HCT116 (cell line): ENCODE data around the gene MSL1. TPM values are rescaled to one million over a fixed set of nuclear protein-coding genes. Genes with fewer than 3 reads are reported as not detected.

Source experiments
- ATAC-seq: fragments of 200-7000 bp; cut with Tn5 transposase; 2 replicates; pipeline ENCODE4 v1.9.1; 2020; ENCODE audit warnings: mild to moderate bottlenecking, moderate library complexity
- BruUV-seq: library from RNA; stranded (reverse); fragments of 400-500 nt; replicated peaks from 2 replicates; lab custom pipeline; 2021; lab: Mats Ljungman, UMichigan
- CTCF ChIA-PET: fragments of 300-600 bp; sonication (Branson Sonifier 250); formaldehyde crosslinking; loops from one replicate; lab custom pipeline; 2021; ENCODE audit warnings: antibody characterized with exemption; lab: Charles Lee
- POLR2A ChIA-PET: fragments of 300-600, 350-600 bp; sonication (Branson Sonifier 250); formaldehyde crosslinking; loops from one replicate; lab custom pipeline; 2021; ENCODE audit warnings: antibody characterized with exemption; lab: Charles Lee
- RAD21 ChIA-PET, 2 experiments: fragments of 300-600 bp; sonication (Branson Sonifier 250); formaldehyde crosslinking; loops; one replicate each; lab custom pipeline; 2023; ENCODE audit warnings: low total read pairs in 2 of 2; ENCODE audit not compliant: uncharacterized antibody in 2 of 2, unreplicated experiment in 2 of 2, low non-redundant PET in 1 of 2; lab: Charles Lee
- DNase-seq: peaks from one replicate; pipeline ENCODE4 v3.0.0-alpha.2; 2010; ENCODE audit warnings: low read depth, low spot score
- H2AFZ ChIP-seq: fragments of 200-600 bp; shearing (Covaris generic), sonication (generic); 2 replicates; pipeline ENCODE4 v1.6.1; 2017; ENCODE audit warnings: low read depth, mixed run types, mixed read lengths, antibody characterized with exemption, low read length; ENCODE audit not compliant: poor library complexity, severe bottlenecking
- H3K27ac ChIP-seq: 2 replicates; pipeline ENCODE4 v1.5.1; 2012; ENCODE audit warnings: low read depth, low read length
- H3K27me3 ChIP-seq: fragments of 200-600 bp; sonication (generic); 2 replicates; pipeline ENCODE4 v1.6.1; 2016; ENCODE audit warnings: mixed run types, low read length, mixed read lengths; ENCODE audit not compliant: insufficient read depth
- H3K36me3 ChIP-seq, 2 experiments: fragments of 200-500 bp in 1 of 2; fragments of 200-600 bp in 1 of 2; sonication (Bioruptor generic) in 1 of 2; sonication (generic) in 1 of 2; 2 replicates each; pipeline versions ENCODE4 v1.5.1 to v1.6.1; 2014 to 2016; ENCODE audit warnings: low read length in 2 of 2, inconsistent platforms in 1 of 2, mixed read lengths in 1 of 2, mixed run types in 1 of 2; ENCODE audit not compliant: insufficient read depth in 2 of 2, control insufficient read depth in 1 of 2
- H3K4me1 ChIP-seq, 2 experiments: fragments of 200-600 bp in 1 of 2; sonication (generic) in 1 of 2; 2 replicates each; pipeline versions ENCODE4 v1.5.1 to v1.6.1; 2012 to 2017; ENCODE audit warnings: low read length in 2 of 2, inconsistent platforms in 1 of 2, mild to moderate bottlenecking in 1 of 2, mixed read lengths in 1 of 2, mixed run types in 1 of 2, moderate library complexity in 1 of 2; ENCODE audit not compliant: insufficient read depth in 2 of 2, control insufficient read depth in 1 of 2
- H3K4me2 ChIP-seq: fragments of 200-600 bp; sonication (generic); 2 replicates; pipeline ENCODE4 v1.6.1; 2017; ENCODE audit warnings: mixed run types, low read length, mixed read lengths
- H3K4me3 ChIP-seq, 2 experiments: fragments of 200-600 bp in 1 of 2; sonication (generic) in 1 of 2; replicated peaks in 1 of 2; 2 replicates each; pipeline ENCODE4 v1.5.1; 2011 to 2016; ENCODE audit warnings: low read length in 2 of 2, control low read depth in 1 of 2, low read depth in 1 of 2, mild to moderate bottlenecking in 1 of 2, mixed read lengths in 1 of 2, mixed run types in 1 of 2
- H3K79me2 ChIP-seq: fragments of 200-600 bp; sonication (generic); 2 replicates; pipeline ENCODE4 v1.6.1; 2017; ENCODE audit warnings: mild to moderate bottlenecking, mixed run types, low read length, moderate library complexity, mixed read lengths; ENCODE audit not compliant: insufficient read depth
- H3K9ac ChIP-seq: fragments of 200-600 bp; sonication (generic); 2 replicates; pipeline ENCODE4 v1.6.1; 2016; ENCODE audit warnings: low read length, mixed read lengths
- H3K9me2 ChIP-seq: fragments of 200-600 bp; sonication (generic), shearing (Covaris generic); 2 replicates; pipeline ENCODE4 v1.6.1; 2017; ENCODE audit warnings: mixed run types, mild to moderate bottlenecking, moderate library complexity; ENCODE audit not compliant: insufficient read depth
- H3K9me3 ChIP-seq, 2 experiments: fragments of 200-500 bp in 1 of 2; fragments of 200-600 bp in 1 of 2; sonication (Bioruptor generic) in 1 of 2; sonication (generic) in 1 of 2; 2 replicates each; pipeline ENCODE4 v1.6.1; 2014 to 2017; ENCODE audit warnings: low read length in 2 of 2, mixed read lengths in 2 of 2, inconsistent platforms in 1 of 2, low read depth in 1 of 2, mild to moderate bottlenecking in 1 of 2, mixed run types in 1 of 2, moderate library complexity in 1 of 2; ENCODE audit not compliant: control insufficient read depth in 1 of 2, insufficient read depth in 1 of 2
- H4K20me1 ChIP-seq: fragments of 200-600 bp; sonication (generic), shearing (Covaris generic); 2 replicates; pipeline ENCODE4 v1.6.1; 2017; ENCODE audit warnings: mixed run types, mild to moderate bottlenecking, moderate library complexity; ENCODE audit not compliant: insufficient read depth
- CBX3 ChIP-seq: IDR thresholded peaks from 2 replicates; pipeline ENCODE4 v1.6.1; 2012; ENCODE audit warnings: low read depth
- CEBPB ChIP-seq: IDR thresholded peaks from 2 replicates; pipeline ENCODE4 v1.6.1; 2012; ENCODE audit warnings: low read depth
- CTCF ChIP-seq, 3 experiments: fragments of 200-600 bp in 1 of 3; sonication (generic) in 1 of 3; IDR thresholded peaks in 2 of 3; conservative IDR thresholded peaks in 1 of 3; 2 replicates each; pipeline ENCODE4 v1.5.1; 2012 to 2017; ENCODE audit warnings: low read depth in 2 of 3, low read length in 2 of 3, antibody characterized with exemption in 1 of 3, borderline replicate concordance in 1 of 3, control low read depth in 1 of 3, mild to moderate bottlenecking in 1 of 3, mixed read lengths in 1 of 3, mixed run types in 1 of 3, moderate library complexity in 1 of 3; ENCODE audit not compliant: insufficient read depth in 1 of 3
- EGR1 ChIP-seq: IDR thresholded peaks from 2 replicates; pipeline ENCODE4 v1.6.1; 2012; ENCODE audit warnings: low read depth
- ELF1 ChIP-seq: IDR thresholded peaks from 2 replicates; pipeline ENCODE4 v1.6.1; 2012; ENCODE audit warnings: low read depth, borderline replicate concordance
- EZH2 ChIP-seq: fragments of 200-600 bp; sonication (generic); IDR thresholded peaks from 2 replicates; pipeline ENCODE4 v1.6.1; 2017; ENCODE audit warnings: antibody characterized with exemption, mixed run types
- EZH2phosphoT487 ChIP-seq: fragments of 200-600 bp; IDR thresholded peaks from 2 replicates; pipeline ENCODE4 v1.6.1; 2018; ENCODE audit warnings: antibody characterized with exemption, borderline replicate concordance
- JUND ChIP-seq: IDR thresholded peaks from 2 replicates; pipeline ENCODE4 v1.6.1; 2012
- POLR2AphosphoS5 ChIP-seq: IDR thresholded peaks from 2 replicates; pipeline ENCODE4 v1.6.1; 2011; ENCODE audit warnings: mild to moderate bottlenecking, low read depth, low read length, moderate library complexity
- RAD21 ChIP-seq: IDR thresholded peaks from 2 replicates; pipeline ENCODE4 v1.6.1; 2012; ENCODE audit warnings: low read depth, mild to moderate bottlenecking
- SP1 ChIP-seq: IDR thresholded peaks from 2 replicates; pipeline ENCODE4 v1.6.1; 2012; ENCODE audit warnings: low read depth
- SRF ChIP-seq: IDR thresholded peaks from 2 replicates; pipeline ENCODE4 v1.6.1; 2012; ENCODE audit warnings: low read depth
- TCF7L2 ChIP-seq: IDR thresholded peaks from 2 replicates; pipeline ENCODE4 v1.7.0; 2011; ENCODE audit warnings: borderline replicate concordance, inconsistent platforms; ENCODE audit not compliant: insufficient read depth, insufficient read length; ENCODE audit errors: extremely low read depth
- YY1 ChIP-seq: IDR thresholded peaks from 2 replicates; pipeline ENCODE4 v1.6.1; 2011; ENCODE audit warnings: low read length, low read depth, moderate library complexity, mild to moderate bottlenecking; ENCODE audit not compliant: insufficient replicate concordance; ENCODE audit errors: extremely low read depth
- ZFX ChIP-seq: fragments of 450-650 bp; IDR thresholded peaks from 2 replicates; pipeline ENCODE4 v1.6.1; 2017
- ZNF274 ChIP-seq: fragments of 200-500 bp; sonication (Bioruptor generic); IDR thresholded peaks from 2 replicates; pipeline ENCODE4 v1.6.1; 2014; ENCODE audit warnings: mild to moderate bottlenecking, low read depth, low read length, inconsistent platforms
- intact Hi-C: fragments of 100-400 bp; cut with micrococcal nuclease; formaldehyde crosslinking; loops from 2 replicates; pipeline ENCODE4 v1.10.0; 2022
- total RNA-seq: library from RNA; stranded (reverse); gene quantifications from one replicate; pipeline ENCODE4 v1.2.1, GENCODE V29; 2021; ENCODE audit not compliant: unreplicated experiment
- TF ChIP-seq, protein P1 (sequence below): IDR thresholded peaks from 2 replicates; pipeline ENCODE4 v1.6.1; 2011; ENCODE audit warnings: mild to moderate bottlenecking, low read length, moderate library complexity; ENCODE audit not compliant: insufficient replicate concordance; ENCODE audit errors: extremely low read depth
- TF ChIP-seq, protein P2 (sequence below): IDR thresholded peaks from 2 replicates; pipeline ENCODE4 v1.6.1; 2012

MSL1 gene
- total RNA-seq, 1 experiment from 2014 or later: 67.2 TPM

GRCh38 chr17:40113110-40113906 is 8.5 kb upstream of the MSL1 start:
- Histone ChIP-seq H3K27me3 (no peaks in the 10 kb centered on the region), H3K9me3 (no peaks in the 10 kb centered on the region), H3K9ac (peak overlapping the region; percentile 68), H4K20me1 (no peaks in the 10 kb centered on the region), H3K79me2 (no peaks in the 10 kb centered on the region), H3K4me2 (peak overlapping the region; percentile 75), H3K4me3 (peak overlapping the region; percentile 41 to 44), H3K4me1 (peaks cover 60 to 70% of the 10 kb centered on the region in 2 experiments), H3K36me3 (no peaks in the 10 kb centered on the region), H3K27ac (peak overlapping the region; percentile 71), H3K9me2 (no peaks in the 10 kb centered on the region), H2AFZ (no peak overlapping the region)
- BruUV-seq: TSS peak; percentile 91
- RAD21 ChIA-PET: interaction anchor here (0.5 to 2.2 kb wide), 18 partner anchors 10 to 177 kb away, joined by 3 to 10 read pairs (median 4); partner anchors contain the start of genes CASC3 (in 1 of the 2) and NR1D1 (in 1 of the 2)
- CTCF ChIA-PET: interaction anchor here (0.6 to 6.3 kb wide), 26 partner anchors 8 to 491 kb away, joined by 3 to 69 read pairs (median 5); partner anchors contain the start of genes CASC3, NR1D1 and TOP2A
- DNase-seq: peak; percentile 87
- intact Hi-C loops: loop anchor here (1.0 to 2.0 kb wide), 4 partner anchors 27 to 177 kb away; partner anchors contain the start of gene CASC3
- POLR2A ChIA-PET: interaction anchor here (0.8 to 8.1 kb wide), 9 partner anchors 9 to 98 kb away, joined by 3 to 160 read pairs (median 4); partner anchors contain the start of genes CASC3, CSF3, MSL1 and NR1D1
- TF ChIP-seq CEBPB (no peak), YY1 (peak; percentile 47), SRF (no peak), JUND (no peak), EGR1 (peak; percentile 65), POLR2AphosphoS5 (peak; percentile 75), RAD21 (peak; percentile 96), ZNF274 (no peak), ELF1 (no peak; the same call in 1 of the 2 replicates), ZFX (peak; percentile 19; the same call in 1 of the 2 replicates), CTCF (IDR thresholded peaks at IDR 0.05 in 2 of 3, conservative IDR thresholded peaks at IDR 0.05 in 1 of 3; ENCODE audit: borderline replicate concordance in 1 of 3, insufficient read depth in 1 of 3, low read depth in 2 of 3, low read length in 2 of 3) (peak; percentile 86 to 93 (median 91); a peak in 5 of 6 replicates), TCF7L2 (no peak), SP1 (peak; percentile 50; the same call in 1 of the 2 replicates), EZH2phosphoT487 (no peak), CBX3 (peak; percentile 10; the same call in 1 of the 2 replicates), EZH2 (no peak)
- TF ChIP-seq, protein P1, sequence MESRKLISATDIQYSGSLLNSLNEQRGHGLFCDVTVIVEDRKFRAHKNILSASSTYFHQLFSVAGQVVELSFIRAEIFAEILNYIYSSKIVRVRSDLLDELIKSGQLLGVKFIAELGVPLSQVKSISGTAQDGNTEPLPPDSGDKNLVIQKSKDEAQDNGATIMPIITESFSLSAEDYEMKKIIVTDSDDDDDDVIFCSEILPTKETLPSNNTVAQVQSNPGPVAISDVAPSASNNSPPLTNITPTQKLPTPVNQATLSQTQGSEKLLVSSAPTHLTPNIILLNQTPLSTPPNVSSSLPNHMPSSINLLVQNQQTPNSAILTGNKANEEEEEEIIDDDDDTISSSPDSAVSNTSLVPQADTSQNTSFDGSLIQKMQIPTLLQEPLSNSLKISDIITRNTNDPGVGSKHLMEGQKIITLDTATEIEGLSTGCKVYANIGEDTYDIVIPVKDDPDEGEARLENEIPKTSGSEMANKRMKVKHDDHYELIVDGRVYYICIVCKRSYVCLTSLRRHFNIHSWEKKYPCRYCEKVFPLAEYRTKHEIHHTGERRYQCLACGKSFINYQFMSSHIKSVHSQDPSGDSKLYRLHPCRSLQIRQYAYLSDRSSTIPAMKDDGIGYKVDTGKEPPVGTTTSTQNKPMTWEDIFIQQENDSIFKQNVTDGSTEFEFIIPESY: no peak
- TF ChIP-seq, protein P2, sequence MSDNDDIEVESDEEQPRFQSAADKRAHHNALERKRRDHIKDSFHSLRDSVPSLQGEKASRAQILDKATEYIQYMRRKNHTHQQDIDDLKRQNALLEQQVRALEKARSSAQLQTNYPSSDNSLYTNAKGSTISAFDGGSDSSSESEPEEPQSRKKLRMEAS: peak; percentile 99
- peak; percentile 68 for ATAC-seq
